NK-92 treated with Interleukin-12 subunit alpha and Interleukin-12 subunit beta, amount 100 ng/mL, for 24 hours (cell line): Measurements from ENCODE around the gene ARSJ.

Source experiments
- DNase-seq: peaks from one replicate; lab custom pipeline; 2025; lab: John Stamatoyannopoulos, UW

ARSJ gene

DNA sequence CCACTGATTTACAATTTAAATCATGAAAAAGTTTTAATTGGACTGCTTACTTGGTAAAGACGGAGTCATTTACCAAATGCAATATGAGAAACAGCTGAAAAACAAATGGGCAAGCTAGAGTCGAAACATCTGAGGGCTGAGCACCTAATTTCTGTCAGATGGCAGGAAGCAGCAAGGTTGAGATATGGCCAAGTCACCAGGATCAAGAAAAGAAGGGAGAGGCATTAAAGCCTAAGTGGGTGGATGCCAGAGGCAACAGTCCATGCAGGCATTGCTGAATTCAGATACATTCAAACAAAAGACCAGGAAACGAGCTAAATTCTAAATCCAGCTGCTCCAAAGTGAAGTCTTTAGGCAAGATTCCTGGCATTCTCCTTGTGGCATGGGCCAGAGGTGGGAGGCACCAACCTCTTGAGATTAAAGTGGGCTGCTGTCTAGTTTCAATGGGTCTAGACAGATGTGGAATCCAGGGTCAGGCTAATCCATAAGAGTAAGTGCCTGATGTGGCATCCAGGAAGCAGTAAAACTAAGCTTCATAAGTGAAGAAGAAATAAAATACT, 8.0 kb upstream of the ARSJ start:
- DNase-seq = no peak

DNA sequence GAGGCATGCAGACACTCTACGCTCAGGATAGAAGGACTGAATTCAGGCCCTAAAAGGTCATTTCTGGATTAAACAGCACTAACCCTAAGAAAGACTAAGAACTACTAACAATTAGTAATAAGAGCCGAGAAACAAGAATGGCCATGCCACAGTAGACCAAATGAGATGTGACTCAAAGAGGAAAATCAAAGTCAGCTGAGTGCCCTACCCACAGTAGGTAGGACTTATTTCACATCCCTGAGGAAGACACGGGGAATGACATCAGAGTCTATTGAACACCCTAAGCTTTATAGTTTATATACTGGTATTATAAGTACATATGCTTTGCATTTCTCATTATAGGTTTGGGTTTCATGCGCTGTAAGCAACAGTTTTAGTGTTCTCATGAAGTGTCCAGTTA, 2.7 kb upstream of the ARSJ start:
- DNase-seq = no peak

GRCh38 chr4:113981591-113981990, 2.1 kb upstream of the ARSJ start:
- no peak for DNase-seq

- DNase-seq = no peak
Observed at GRCh38 chr4:113979905-113980615, 613 bp upstream of the ARSJ start.

- DNase-seq = no peak
Observed at GRCh38 chr4:113978561-113979147, 793 bp downstream of the ARSJ start.

DNA sequence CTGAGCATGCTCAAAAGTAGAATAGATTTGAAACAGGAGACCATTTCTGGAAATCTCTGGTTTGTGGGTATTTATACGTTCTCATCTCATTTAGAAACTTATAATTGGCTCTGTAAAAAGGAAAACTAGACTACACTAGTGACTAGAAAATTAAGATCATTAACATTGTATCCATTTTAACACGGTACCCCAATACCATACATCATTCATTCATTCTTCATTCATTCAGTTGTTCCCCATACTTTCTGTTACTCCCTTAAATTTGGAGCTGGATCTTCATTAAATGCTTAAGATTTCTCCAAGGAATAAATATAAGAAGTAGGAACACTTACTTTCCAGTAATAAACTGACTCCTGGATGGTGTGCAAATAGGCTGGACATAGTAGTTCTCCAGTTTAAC, 1.3 kb downstream of the ARSJ start:
- DNase-seq = no peak

DNA sequence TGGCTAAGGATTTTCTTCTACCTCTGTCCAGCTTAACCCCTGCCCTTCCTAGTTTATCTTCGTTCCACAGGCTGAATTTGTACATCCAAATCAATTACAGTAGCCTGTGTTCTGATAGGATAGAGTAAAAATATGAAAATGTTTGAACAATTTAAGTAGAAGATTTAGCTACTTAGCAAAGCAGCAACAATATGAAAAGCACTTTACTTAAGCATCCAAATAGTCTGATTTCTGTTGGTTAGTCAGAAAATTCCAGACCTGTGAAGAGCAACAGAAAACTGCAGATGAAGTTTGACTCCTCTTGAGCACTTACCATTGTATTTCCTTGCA, 2.0 kb downstream of the ARSJ start:
- no peak for DNase-seq

DNA sequence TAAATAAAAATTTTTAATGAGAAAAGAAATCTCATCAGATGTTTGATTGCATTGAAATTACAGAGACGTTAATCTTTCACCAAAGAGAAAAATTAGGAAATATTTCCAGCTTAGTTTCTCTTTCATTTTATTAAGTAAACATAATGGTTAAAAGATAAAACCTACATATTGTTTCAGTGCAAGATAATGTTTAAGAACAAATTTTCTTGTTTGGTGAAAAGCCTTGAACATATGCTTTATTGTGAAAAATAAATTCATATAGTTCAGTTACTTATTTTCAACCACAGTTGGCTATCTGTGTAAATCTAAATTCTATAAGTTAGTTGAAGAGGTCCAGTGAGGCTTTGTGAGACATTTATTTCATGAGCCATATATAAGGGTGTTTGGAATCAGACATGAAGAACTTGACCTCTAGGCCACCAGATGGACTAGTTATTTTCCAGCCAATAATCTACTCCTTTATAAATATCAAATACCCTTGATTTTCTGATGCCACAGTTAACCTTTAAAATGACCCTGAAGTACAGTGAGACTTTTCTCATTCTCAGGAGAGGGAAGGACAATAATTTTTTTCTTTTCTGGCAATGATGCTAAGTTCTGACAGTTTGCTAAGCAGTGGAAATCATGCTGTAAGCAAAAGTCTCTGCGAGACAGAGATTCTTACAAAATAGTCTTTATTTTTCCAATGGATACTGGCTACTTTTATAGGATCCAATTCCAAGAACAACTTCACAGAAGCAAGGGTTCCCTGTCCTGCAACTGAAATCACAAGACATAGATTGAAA, 2.5 kb downstream of the ARSJ start:
- no peak for DNase-seq

DNA sequence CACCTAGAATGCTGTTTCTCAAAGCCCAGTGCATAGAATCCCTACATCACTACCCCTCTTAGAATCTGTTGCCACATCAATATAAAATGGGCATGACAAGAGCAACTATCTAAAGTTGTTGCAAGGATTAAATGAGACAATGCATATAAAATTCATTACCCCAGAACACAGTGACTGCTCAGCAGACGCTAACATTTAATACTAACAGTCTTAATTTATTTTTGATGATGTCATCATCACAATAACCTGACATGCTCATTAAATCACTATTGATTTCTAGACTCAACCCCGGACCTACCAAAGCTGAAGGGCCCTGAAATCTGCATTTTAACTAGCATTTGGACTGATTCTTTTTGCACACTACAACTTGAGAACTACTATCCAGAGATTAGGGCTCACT, 3.9 kb downstream of the ARSJ start:
- no peak for DNase-seq

DNA sequence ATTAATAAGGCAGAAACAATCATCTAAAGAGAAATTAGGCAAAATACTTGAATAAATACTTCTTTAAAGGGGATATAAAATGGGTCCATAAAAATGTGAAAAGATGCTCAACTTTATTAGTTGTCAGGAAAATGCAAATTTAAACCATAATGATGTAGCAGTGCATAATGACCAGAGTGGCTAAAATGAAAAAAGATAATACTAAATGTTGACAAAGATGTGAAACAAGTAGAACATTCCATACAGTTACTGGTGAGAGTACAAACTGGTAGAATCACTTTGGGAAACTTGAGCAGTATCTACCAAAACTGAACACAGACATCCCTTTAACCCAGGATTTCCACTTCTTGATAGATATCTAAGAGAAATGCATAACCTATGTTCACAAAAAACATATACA, 5.0 kb downstream of the ARSJ start:
- DNase-seq = no peak

GRCh38 chr4:113973345-113973744, 6.1 kb downstream of the ARSJ start:
- DNase-seq = no peak

GRCh38 chr4:113972781-113973180, 6.7 kb downstream of the ARSJ start:
- DNase-seq = no peak

- no peak for DNase-seq
Observed at GRCh38 chr4:113971706-113972360, 7.6 kb downstream of the ARSJ start.

DNA sequence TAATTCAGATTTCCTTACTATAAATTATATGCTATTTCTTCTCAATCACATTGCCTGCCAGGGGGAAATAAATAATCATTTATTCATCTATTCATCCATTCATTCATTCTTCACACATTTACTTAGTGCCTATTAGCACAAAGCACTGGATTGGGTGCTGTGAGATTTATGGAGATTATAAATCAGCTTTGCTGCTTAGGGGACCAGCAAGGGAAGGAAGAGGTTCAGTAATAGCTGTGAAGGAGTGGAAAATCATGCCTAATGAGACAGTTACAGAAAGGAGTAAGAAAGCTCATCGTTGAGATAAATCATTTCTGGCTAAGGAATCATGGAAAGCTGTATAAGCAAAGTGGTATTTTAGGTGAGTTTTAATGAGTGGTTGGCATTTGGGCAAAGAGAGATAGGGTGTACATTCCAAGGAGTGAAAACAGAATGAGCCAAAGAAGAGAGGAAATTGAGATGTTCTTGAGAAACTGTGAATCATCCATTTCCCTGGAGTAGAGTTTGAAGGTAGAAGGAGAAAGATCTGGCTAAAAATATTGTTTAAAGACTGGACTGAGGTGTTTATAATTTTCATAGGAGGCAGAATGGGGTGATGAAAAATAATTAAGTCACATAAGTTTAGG, 9.6 kb downstream of the ARSJ start:
- no peak for DNase-seq

DNA sequence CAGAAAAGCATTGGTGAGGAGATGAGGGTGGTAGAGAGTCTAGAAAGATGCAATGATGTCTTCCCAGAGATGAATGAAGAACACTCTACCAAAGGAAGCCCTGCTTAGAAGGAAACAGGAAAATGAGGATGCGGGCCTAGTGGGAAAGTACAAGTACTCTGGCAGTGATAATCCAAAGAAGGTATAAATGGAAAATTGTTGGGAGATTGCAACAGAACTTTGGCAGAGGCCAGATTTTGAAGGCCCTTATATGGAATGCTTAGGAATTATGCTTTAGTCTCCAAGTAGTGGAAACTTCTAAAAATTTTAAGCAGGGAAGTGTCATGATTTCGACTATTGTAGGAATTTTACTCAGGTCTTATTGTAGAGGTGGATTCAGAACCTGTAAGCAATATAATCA, 11.0 kb downstream of the ARSJ start:
- DNase-seq = no peak

GRCh38 chr4:113967687-113968086, 11.8 kb downstream of the ARSJ start:
- no peak for DNase-seq

DNA sequence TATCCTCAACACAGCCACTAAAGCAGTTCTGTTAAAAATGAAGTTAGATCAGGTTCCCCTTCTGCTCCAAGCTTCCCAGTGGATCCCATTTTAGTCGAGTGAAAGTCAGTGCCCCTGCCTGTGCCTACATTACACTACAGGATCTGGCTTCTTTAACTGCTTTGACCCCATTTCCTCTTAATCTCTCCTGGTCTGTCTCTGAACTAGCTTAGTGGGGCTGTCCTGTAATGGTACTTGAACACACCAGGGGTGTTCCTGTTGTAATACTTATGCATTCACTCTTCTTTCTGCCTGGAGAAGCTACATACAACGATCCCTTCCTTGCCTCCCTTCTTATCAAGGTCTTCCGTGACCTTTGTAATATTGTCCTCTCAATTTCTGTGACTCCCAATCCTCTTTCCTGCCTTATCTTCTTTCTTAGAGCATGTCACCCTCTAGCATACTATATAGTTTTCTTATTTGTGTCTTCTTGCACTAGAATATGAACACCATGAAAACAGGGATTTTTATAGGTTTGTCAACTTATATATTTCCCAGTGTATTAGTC, 16.7 kb downstream of the ARSJ start:
- no peak for DNase-seq

DNA sequence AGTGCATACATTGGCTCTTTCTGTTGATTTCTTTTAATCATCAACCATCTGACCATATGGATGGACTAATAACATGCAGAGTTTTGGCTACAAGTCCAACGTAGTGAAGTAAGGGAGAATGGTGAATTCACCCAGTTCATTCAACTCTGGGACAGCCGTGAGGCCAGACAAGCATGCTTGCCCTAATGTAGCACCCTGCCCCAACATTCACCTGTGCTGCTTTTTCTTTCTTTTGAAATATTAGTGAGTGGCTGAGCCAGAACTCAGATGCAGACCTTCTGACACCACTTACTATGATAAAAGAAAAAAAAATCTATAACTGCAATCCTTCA, 17.5 kb downstream of the ARSJ start:
- DNase-seq = no peak

DNA sequence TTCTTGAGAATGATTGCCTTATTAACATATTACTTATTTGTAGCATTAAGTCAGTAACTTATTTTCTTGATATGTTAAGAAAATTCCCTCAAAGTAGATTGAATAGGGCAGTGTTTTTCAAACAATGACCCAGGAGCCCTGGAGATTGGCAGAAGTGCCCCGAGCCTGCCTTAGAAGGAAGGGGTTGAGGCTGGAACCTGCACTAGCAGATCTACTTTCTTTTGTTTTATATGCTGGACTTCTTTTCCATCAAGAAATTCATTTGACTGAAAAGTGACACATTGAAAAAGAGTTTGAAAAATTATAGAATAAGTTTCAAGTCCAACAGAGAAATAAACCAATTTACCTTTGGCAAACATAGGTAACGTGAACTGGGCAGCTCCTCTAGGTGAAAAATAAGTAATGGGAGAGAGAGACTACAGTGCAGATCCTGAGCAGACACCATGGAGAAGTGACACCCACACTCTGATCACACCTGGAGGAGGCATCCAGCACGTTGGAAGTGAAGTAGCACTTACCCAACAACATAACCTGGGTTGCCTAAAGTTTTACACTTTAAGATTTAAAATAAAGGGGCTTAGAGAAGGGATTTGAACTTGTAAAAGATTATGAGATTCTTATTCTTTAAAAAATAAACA, 18.6 kb downstream of the ARSJ start:
- DNase-seq = no peak

DNA sequence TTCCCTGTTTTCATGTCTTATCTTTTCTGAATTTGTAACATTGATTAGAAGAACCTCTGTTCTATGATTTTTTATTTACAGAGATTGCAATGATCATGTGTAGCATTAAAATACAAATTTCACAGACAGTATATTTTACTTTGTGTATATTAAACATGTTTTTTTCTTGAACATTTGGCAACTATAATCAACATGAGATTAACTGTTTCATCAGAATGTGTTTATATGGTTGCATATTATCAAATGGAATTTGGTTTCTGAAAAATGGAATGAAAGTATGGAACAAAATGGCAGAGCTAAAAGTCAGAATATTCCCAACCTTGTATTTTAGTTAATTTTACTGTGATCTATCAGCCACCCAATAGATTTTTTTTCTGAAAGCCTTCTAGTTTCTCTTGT, 19.9 kb downstream of the ARSJ start:
- DNase-seq = no peak

DNA sequence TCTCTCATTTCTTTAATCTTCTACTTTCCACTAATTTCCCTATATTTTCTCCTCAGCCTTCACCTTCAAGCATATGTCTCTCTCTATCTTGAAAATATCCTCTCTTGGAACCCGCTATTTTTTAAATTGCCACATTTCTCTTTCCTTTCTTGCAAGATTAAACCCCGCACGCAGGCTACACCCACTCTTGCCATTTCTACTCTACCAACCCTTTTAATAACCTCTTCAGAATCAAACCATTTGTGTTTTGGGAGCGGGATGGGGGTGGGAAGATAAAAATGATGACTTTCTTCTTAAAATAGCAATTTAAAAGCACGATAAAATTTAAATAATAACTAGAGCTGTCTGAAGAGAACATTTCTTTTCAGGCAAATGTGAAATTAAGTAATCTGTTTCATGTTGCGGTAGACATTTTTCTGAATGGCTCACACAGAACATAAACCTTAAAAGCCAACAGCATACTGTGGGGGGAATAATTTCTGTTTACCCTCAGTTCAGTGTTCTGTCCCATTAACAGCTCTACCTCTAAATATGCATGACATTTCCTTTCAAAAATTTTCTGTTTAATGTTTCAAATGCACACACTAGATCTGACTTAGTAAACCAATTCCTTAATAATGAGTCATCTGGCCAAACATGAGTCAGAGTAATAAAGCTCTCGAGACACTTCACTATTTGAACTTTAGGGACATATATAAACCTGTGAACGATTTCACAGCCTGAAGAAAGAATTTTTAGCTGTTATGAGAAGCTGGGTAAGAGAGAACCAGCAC, 20.5 kb downstream of the ARSJ start:
- DNase-seq = no peak
